ENCODE results near the gene PLEKHJ1. TPM values are rescaled to one million over a fixed set of nuclear protein-coding genes. Genes with fewer than 3 reads are reported as not detected.
A peak's percentile ranks its signal among the peaks of the same experiment; 100 is the strongest.

Gene PLEKHJ1
- total and polyA plus RNA-seq, 2 of the 13 experiments (the other 11 are each of a cell fraction or from before 2014, with no cell fraction given) = 70.5 to 130 TPM

- TF ChIP-seq SRSF9 (IDR thresholded peaks at IDR 0.05; ENCODE audit: borderline replicate concordance, insufficient read depth, low read depth, low read length, poor library complexity, severe bottlenecking) (no peak), SIN3A (IDR thresholded peaks at IDR 0.05; ENCODE audit: borderline replicate concordance, low read depth, low read length) (no peak), MEIS1 (CRISPR knock-in tag; IDR thresholded peaks at IDR 0.05; ENCODE audit: borderline replicate concordance) (no peak; the same call in 1 of the 2 replicates), CBX5 (CRISPR knock-in tag; IDR thresholded peaks at IDR 0.05; ENCODE audit: borderline replicate concordance) (no peak), ZSCAN12 (CRISPR knock-in tag; IDR thresholded peaks at IDR 0.05) (no peak), ZNF782 (CRISPR knock-in tag; IDR thresholded peaks at IDR 0.05; ENCODE audit: borderline replicate concordance) (no peak), IRF2 (CRISPR knock-in tag; IDR thresholded peaks at IDR 0.05) (no peak), CBX1 (IDR thresholded peaks at IDR 0.05; ENCODE audit: low read depth) (no peak), KDM3A (CRISPR knock-in tag; IDR thresholded peaks at IDR 0.05; ENCODE audit: low read depth) (no peak), KLF11 (CRISPR knock-in tag; IDR thresholded peaks at IDR 0.05) (no peak), HOXA7 (CRISPR knock-in tag; IDR thresholded peaks at IDR 0.05) (no peak), ZNF382 (CRISPR knock-in tag; IDR thresholded peaks at IDR 0.05; ENCODE audit: borderline replicate concordance) (no peak), ZNF619 (CRISPR knock-in tag; IDR thresholded peaks at IDR 0.05) (peak; percentile 65; the same call in 1 of the 2 replicates), HHEX (CRISPR knock-in tag; IDR thresholded peaks at IDR 0.05) (no peak), ZNF883 (CRISPR knock-in tag; IDR thresholded peaks at IDR 0.05; ENCODE audit: not compliant biosample characterization) (no peak), ZNF572 (CRISPR knock-in tag; IDR thresholded peaks at IDR 0.05) (no peak), HBP1 (CRISPR knock-in tag; IDR thresholded peaks at IDR 0.05; ENCODE audit: low read depth) (no peak), RAD21 (CRISPR knock-in tag; IDR thresholded peaks at IDR 0.05) (no peak), U2AF1 (optimal IDR thresholded peaks at IDR 0.05; ENCODE audit: low read depth, low read length) (no peak), KDM4B (CRISPR knock-in tag; IDR thresholded peaks at IDR 0.05) (no peak), KDM5A (IDR thresholded peaks at IDR 0.05; ENCODE audit: borderline replicate concordance, low read length) (no peak), ARNT (IDR thresholded peaks at IDR 0.05) (no peak), NR2C2 (CRISPR knock-in tag; IDR thresholded peaks at IDR 0.05; ENCODE audit: borderline replicate concordance) (no peak), ZNF543 (CRISPR knock-in tag; IDR thresholded peaks at IDR 0.05) (0 out of 2 replicates have a peak, but pooled peaks have one; percentile 58), ZNF598 (CRISPR knock-in tag; IDR thresholded peaks at IDR 0.05; ENCODE audit: borderline replicate concordance) (no peak), SCMH1 (CRISPR knock-in tag; IDR thresholded peaks at IDR 0.05; ENCODE audit: borderline replicate concordance) (no peak)
- TF ChIP-seq, protein P1, sequence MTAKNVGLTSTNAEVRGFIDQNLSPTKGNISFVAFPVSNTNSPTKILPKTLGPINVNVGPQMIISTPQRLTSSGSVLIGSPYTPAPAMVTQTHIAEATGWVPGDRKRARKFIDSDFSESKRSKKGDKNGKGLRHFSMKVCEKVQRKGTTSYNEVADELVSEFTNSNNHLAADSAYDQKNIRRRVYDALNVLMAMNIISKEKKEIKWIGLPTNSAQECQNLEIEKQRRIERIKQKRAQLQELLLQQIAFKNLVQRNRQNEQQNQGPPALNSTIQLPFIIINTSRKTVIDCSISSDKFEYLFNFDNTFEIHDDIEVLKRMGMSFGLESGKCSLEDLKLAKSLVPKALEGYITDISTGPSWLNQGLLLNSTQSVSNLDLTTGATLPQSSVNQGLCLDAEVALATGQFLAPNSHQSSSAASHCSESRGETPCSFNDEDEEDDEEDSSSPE (CRISPR knock-in tag; IDR thresholded peaks at IDR 0.05) = no peak
- TF ChIP-seq, protein P2, sequence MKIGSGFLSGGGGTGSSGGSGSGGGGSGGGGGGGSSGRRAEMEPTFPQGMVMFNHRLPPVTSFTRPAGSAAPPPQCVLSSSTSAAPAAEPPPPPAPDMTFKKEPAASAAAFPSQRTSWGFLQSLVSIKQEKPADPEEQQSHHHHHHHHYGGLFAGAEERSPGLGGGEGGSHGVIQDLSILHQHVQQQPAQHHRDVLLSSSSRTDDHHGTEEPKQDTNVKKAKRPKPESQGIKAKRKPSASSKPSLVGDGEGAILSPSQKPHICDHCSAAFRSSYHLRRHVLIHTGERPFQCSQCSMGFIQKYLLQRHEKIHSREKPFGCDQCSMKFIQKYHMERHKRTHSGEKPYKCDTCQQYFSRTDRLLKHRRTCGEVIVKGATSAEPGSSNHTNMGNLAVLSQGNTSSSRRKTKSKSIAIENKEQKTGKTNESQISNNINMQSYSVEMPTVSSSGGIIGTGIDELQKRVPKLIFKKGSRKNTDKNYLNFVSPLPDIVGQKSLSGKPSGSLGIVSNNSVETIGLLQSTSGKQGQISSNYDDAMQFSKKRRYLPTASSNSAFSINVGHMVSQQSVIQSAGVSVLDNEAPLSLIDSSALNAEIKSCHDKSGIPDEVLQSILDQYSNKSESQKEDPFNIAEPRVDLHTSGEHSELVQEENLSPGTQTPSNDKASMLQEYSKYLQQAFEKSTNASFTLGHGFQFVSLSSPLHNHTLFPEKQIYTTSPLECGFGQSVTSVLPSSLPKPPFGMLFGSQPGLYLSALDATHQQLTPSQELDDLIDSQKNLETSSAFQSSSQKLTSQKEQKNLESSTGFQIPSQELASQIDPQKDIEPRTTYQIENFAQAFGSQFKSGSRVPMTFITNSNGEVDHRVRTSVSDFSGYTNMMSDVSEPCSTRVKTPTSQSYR (CRISPR knock-in tag; IDR thresholded peaks at IDR 0.05; ENCODE audit: borderline replicate concordance) = no peak
Measured at GRCh38 chr19:2252797-2253105, 16.6 kb upstream of the PLEKHJ1 start (continued).
